BE2C (cell line): ENCODE measurements around the gene EEFSEC.

Experiments used
- DNase-seq: peaks from one replicate; pipeline ENCODE4 v3.0.0-alpha.2; 2020
- H3K27me3 ChIP-seq: fragments of 250-450 bp; sonication (Bioruptor Pico); 2 replicates; pipeline ENCODE4 v1.5.1; 2020; ENCODE audit warnings: mild to moderate bottlenecking
- H3K36me3 ChIP-seq: fragments of 250-450 bp; sonication (Bioruptor Pico); 2 replicates; pipeline ENCODE4 v1.5.1; 2020; ENCODE audit warnings: mild to moderate bottlenecking
- H3K4me1 ChIP-seq: fragments of 250-450 bp; sonication (Bioruptor Pico); 2 replicates; pipeline ENCODE4 v1.5.1; 2020
- H3K4me3 ChIP-seq: 2 replicates; pipeline ENCODE4 v1.5.1; 2011; ENCODE audit warnings: low read depth, low read length
- H3K9me3 ChIP-seq: fragments of 250-450 bp; sonication (Bioruptor Pico); 2 replicates; pipeline ENCODE4 v1.5.1; 2020
- CTCF ChIP-seq: IDR thresholded peaks from 2 replicates; pipeline ENCODE4 v1.5.1; 2012; ENCODE audit warnings: mild to moderate bottlenecking, low read depth, low read length

Gene EEFSEC

GRCh38 chr3:128366652-128367051, 213.4 kb downstream of the EEFSEC start:
- Histone ChIP-seq H3K4me3 (no peak overlapping the region), H3K36me3 (peaks cover 12% of the 10 kb centered on the region), H3K4me1 (peaks cover 61% of the 10 kb centered on the region), H3K27me3 (no peaks in the 10 kb centered on the region), H3K9me3 (no peaks in the 10 kb centered on the region)
- no peak for TF ChIP-seq CTCF
- DNase-seq: no peak

GRCh38 chr3:128367221-128367620, 213.9 kb downstream of the EEFSEC start:
- H3K9me3 ChIP-seq: no peaks in the 10 kb centered on the region
- no peak for DNase-seq
- H3K4me3 ChIP-seq: no peak overlapping the region
- peaks cover 55% of the 10 kb centered on the region for H3K4me1 ChIP-seq
- no peak for TF ChIP-seq CTCF
- peaks cover 12% of the 10 kb centered on the region for H3K36me3 ChIP-seq
- no peaks in the 10 kb centered on the region for H3K27me3 ChIP-seq

- TF ChIP-seq CTCF: no peak
- Histone ChIP-seq H3K4me3 (no peak overlapping the region), H3K9me3 (no peaks in the 10 kb centered on the region), H3K4me1 (peaks cover 52% of the 10 kb centered on the region), H3K36me3 (peaks cover 15% of the 10 kb centered on the region), H3K27me3 (no peaks in the 10 kb centered on the region)
- no peak for DNase-seq
Observed at GRCh38 chr3:128367761-128368160, 214.5 kb downstream of the EEFSEC start.

GRCh38 chr3:128368626-128369025, 215.3 kb downstream of the EEFSEC start:
- no peak for TF ChIP-seq CTCF
- Histone ChIP-seq H3K36me3 (peaks cover 21% of the 10 kb centered on the region), H3K27me3 (no peaks in the 10 kb centered on the region), H3K9me3 (no peaks in the 10 kb centered on the region), H3K4me1 (peaks cover 52% of the 10 kb centered on the region), H3K4me3 (no peak overlapping the region)
- DNase-seq: no peak

- H3K9me3 ChIP-seq: no peaks in the 10 kb centered on the region
- no peaks in the 10 kb centered on the region for H3K27me3 ChIP-seq
- DNase-seq: no peak
- no peak for TF ChIP-seq CTCF
- no peak overlapping the region for H3K4me3 ChIP-seq
- H3K36me3 ChIP-seq: peaks cover 21% of the 10 kb centered on the region
- peaks cover 51% of the 10 kb centered on the region for H3K4me1 ChIP-seq
Observed at GRCh38 chr3:128369121-128369703, 215.9 kb downstream of the EEFSEC start.

GRCh38 chr3:128369881-128370642, 216.8 kb downstream of the EEFSEC start:
- peak; percentile 96 for DNase-seq
- Histone ChIP-seq H3K4me3 (no peak overlapping the region), H3K36me3 (peaks cover 19% of the 10 kb centered on the region), H3K9me3 (no peaks in the 10 kb centered on the region), H3K27me3 (no peaks in the 10 kb centered on the region), H3K4me1 (peaks cover 42% of the 10 kb centered on the region)
- TF ChIP-seq CTCF: peak; percentile 26; the same call in 1 of the 2 replicates
